ENCODE measurements around the gene TMEM43. TPM values are rescaled to one million over a fixed set of nuclear protein-coding genes. Genes with fewer than 3 reads are reported as not detected.

The TMEM43 gene
- polyA plus RNA-seq, 1 of the 3 experiments (the other 2 are of a cell fraction) = 105 TPM

GRCh38 chr3:14156843-14157561 lies 32.1 kb downstream of the TMEM43 start:
- Histone ChIP-seq H3K4me2 (no peak overlapping the region), H3K36me3 (replicated peaks in 1 of 2; ENCODE audit: control insufficient read depth in 1 of 2, insufficient read depth in 2 of 2, low read length in 1 of 2) (peaks cover 84 to 91% of the 10 kb centered on the region in 2 experiments), H3K79me2 (ENCODE audit: insufficient read depth) (peaks cover 66% of the 10 kb centered on the region; the same call in 1 of the 2 replicates), H3K27ac (ENCODE audit: low read depth in 2 of 2, low read length in 1 of 2) (no peak overlapping the region), H2AFZ (ENCODE audit: low read depth) (no peak overlapping the region), H3K9ac (no peak overlapping the region), H4K20me1 (ENCODE audit: insufficient read depth) (0 out of 2 replicates have a peak, but pooled peaks cover 9% of the 10 kb centered on the region), H3K27me3 (ENCODE audit: insufficient read depth) (no peaks in the 10 kb centered on the region), H3K9me3 (peaks cover 9% of the 10 kb centered on the region; the same call in 1 of the 2 replicates), H3F3A (replicated peaks; ENCODE audit: insufficient read depth) (no peaks in the 10 kb centered on the region), H3K9me2 (no peaks in the 10 kb centered on the region), H3K4me3 (ENCODE audit: low read depth in 2 of 2, low read length in 1 of 2) (no peak overlapping the region), H3K4me1 (ENCODE audit: control insufficient read depth in 1 of 2, insufficient read depth in 2 of 2, low read depth in 1 of 2, low read length in 1 of 2) (no peaks in the 10 kb centered on the region; a peak in 1 of 4 replicates)
- TF ChIP-seq MEF2A (IDR thresholded peaks at IDR 0.05; ENCODE audit: borderline replicate concordance, low read depth) (no peak), TCF12 (IDR thresholded peaks at IDR 0.05) (no peak), YY1 (IDR thresholded peaks at IDR 0.05; ENCODE audit: low read depth) (no peak), SMC3 (IDR thresholded peaks at IDR 0.05; ENCODE audit: low read depth, low read length) (no peak), CHD2 (IDR thresholded peaks at IDR 0.05; ENCODE audit: low read length, partially characterized antibody) (no peak), MXI1 (IDR thresholded peaks at IDR 0.05; ENCODE audit: low read depth, low read length) (no peak), EP300 (IDR thresholded peaks at IDR 0.05; ENCODE audit: borderline replicate concordance in 1 of 2, low read depth in 1 of 2, low read length in 1 of 2) (no peak), NFIC (IDR thresholded peaks at IDR 0.05; ENCODE audit: borderline replicate concordance) (no peak), RFX5 (IDR thresholded peaks at IDR 0.05; ENCODE audit: low read length) (no peak)
- TF ChIP-seq, protein P1, sequence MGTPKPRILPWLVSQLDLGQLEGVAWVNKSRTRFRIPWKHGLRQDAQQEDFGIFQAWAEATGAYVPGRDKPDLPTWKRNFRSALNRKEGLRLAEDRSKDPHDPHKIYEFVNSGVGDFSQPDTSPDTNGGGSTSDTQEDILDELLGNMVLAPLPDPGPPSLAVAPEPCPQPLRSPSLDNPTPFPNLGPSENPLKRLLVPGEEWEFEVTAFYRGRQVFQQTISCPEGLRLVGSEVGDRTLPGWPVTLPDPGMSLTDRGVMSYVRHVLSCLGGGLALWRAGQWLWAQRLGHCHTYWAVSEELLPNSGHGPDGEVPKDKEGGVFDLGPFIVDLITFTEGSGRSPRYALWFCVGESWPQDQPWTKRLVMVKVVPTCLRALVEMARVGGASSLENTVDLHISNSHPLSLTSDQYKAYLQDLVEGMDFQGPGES (IDR thresholded peaks at IDR 0.05; ENCODE audit: low read depth, low read length) = no peak
- TF ChIP-seq, protein P2, sequence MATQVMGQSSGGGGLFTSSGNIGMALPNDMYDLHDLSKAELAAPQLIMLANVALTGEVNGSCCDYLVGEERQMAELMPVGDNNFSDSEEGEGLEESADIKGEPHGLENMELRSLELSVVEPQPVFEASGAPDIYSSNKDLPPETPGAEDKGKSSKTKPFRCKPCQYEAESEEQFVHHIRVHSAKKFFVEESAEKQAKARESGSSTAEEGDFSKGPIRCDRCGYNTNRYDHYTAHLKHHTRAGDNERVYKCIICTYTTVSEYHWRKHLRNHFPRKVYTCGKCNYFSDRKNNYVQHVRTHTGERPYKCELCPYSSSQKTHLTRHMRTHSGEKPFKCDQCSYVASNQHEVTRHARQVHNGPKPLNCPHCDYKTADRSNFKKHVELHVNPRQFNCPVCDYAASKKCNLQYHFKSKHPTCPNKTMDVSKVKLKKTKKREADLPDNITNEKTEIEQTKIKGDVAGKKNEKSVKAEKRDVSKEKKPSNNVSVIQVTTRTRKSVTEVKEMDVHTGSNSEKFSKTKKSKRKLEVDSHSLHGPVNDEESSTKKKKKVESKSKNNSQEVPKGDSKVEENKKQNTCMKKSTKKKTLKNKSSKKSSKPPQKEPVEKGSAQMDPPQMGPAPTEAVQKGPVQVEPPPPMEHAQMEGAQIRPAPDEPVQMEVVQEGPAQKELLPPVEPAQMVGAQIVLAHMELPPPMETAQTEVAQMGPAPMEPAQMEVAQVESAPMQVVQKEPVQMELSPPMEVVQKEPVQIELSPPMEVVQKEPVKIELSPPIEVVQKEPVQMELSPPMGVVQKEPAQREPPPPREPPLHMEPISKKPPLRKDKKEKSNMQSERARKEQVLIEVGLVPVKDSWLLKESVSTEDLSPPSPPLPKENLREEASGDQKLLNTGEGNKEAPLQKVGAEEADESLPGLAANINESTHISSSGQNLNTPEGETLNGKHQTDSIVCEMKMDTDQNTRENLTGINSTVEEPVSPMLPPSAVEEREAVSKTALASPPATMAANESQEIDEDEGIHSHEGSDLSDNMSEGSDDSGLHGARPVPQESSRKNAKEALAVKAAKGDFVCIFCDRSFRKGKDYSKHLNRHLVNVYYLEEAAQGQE (IDR thresholded peaks at IDR 0.05; ENCODE audit: low read depth, low read length) = no peak
- CTCF ChIA-PET = interaction anchor here (1.0 kb wide), 1 partner anchor 9 kb away, joined by 3 read pairs; no protein-coding TSS in a partner anchor
- no peak for DNase-seq
- 93% methylated on average over 13 of the region's 13 CpGs for WGBS (ENCODE audit: low lambda C conversion rate)
- POLR2A ChIA-PET = interaction anchor here (0.8 kb wide), 1 partner anchor 10 kb away, joined by 3 read pairs; no protein-coding TSS in a partner anchor
